ENCODE results near the gene ZBTB16. TPM values are rescaled to one million over a fixed set of nuclear protein-coding genes. Genes with fewer than 3 reads are reported as not detected.

Gene ZBTB16
- total RNA-seq, 1 donor from 2014 or later: 0.54 TPM

- peaks cover 23% of the 10 kb centered on the region for H3K4me1 Mint-ChIP-seq (ENCODE audit: unreplicated experiment)
- no peak overlapping the region for H3K27ac Mint-ChIP-seq (ENCODE audit: unreplicated experiment)
- TF ChIP-seq, protein P1, sequence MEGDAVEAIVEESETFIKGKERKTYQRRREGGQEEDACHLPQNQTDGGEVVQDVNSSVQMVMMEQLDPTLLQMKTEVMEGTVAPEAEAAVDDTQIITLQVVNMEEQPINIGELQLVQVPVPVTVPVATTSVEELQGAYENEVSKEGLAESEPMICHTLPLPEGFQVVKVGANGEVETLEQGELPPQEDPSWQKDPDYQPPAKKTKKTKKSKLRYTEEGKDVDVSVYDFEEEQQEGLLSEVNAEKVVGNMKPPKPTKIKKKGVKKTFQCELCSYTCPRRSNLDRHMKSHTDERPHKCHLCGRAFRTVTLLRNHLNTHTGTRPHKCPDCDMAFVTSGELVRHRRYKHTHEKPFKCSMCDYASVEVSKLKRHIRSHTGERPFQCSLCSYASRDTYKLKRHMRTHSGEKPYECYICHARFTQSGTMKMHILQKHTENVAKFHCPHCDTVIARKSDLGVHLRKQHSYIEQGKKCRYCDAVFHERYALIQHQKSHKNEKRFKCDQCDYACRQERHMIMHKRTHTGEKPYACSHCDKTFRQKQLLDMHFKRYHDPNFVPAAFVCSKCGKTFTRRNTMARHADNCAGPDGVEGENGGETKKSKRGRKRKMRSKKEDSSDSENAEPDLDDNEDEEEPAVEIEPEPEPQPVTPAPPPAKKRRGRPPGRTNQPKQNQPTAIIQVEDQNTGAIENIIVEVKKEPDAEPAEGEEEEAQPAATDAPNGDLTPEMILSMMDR (IDR thresholded peaks at IDR 0.05; ENCODE audit: unreplicated experiment): no peak
- no peak overlapping the region for H3K4me3 Mint-ChIP-seq (ENCODE audit: unreplicated experiment)
- no peak for DNase-seq (ENCODE audit: low spot score)
- peaks cover 4% of the 10 kb centered on the region for H3K27me3 Mint-ChIP-seq (ENCODE audit: unreplicated experiment)
- no peaks in the 10 kb centered on the region for H3K36me3 Mint-ChIP-seq (ENCODE audit: low read depth, unreplicated experiment)
- no peaks in the 10 kb centered on the region for H3K9me3 Mint-ChIP-seq (ENCODE audit: unreplicated experiment)
These were observed 148.9 kb downstream of the ZBTB16 start for GRCh38 chr11:114208377-114208776.

GRCh38 chr11:114209343-114209742, 149.8 kb downstream of the ZBTB16 start:
- DNase-seq (ENCODE audit: low spot score): no peak
- H3K36me3 Mint-ChIP-seq (ENCODE audit: low read depth, unreplicated experiment): no peaks in the 10 kb centered on the region
- TF ChIP-seq, protein P1 (IDR thresholded peaks at IDR 0.05; ENCODE audit: unreplicated experiment): no peak
- no peaks in the 10 kb centered on the region for H3K9me3 Mint-ChIP-seq (ENCODE audit: unreplicated experiment)
- H3K4me1 Mint-ChIP-seq (ENCODE audit: unreplicated experiment): peaks cover 21% of the 10 kb centered on the region
- H3K4me3 Mint-ChIP-seq (ENCODE audit: unreplicated experiment): no peak overlapping the region
- H3K27me3 Mint-ChIP-seq (ENCODE audit: unreplicated experiment): peaks cover 4% of the 10 kb centered on the region
- no peak overlapping the region for H3K27ac Mint-ChIP-seq (ENCODE audit: unreplicated experiment)

DNA sequence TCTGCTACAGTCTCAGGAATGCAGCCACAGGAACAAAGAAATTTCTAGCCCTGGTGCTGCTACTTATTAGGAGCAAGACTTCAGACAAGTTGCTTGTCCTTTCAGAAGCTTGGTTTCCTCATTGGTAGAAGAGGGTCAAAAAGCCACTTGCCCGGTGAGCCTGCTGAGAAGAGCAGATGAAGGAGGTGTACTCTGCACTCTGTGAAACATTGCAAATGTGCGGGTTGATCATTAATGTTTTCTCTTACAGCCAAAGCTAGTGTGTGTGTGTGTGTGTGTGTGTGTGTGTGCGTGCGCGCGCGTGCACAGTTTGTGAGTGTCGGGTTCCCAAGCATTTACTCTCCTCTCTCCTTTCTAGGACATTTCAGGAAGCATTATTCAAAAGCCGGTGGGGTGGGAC, 150.4 kb downstream of the ZBTB16 start:
- no peak overlapping the region for H3K27ac Mint-ChIP-seq (ENCODE audit: unreplicated experiment)
- peaks cover 2% of the 10 kb centered on the region for H3K27me3 Mint-ChIP-seq (ENCODE audit: unreplicated experiment)
- TF ChIP-seq, protein P1 (IDR thresholded peaks at IDR 0.05; ENCODE audit: unreplicated experiment): no peak
- no peaks in the 10 kb centered on the region for H3K9me3 Mint-ChIP-seq (ENCODE audit: unreplicated experiment)
- no peak overlapping the region for H3K4me3 Mint-ChIP-seq (ENCODE audit: unreplicated experiment)
- no peaks in the 10 kb centered on the region for H3K36me3 Mint-ChIP-seq (ENCODE audit: low read depth, unreplicated experiment)
- DNase-seq (ENCODE audit: low spot score): no peak
- H3K4me1 Mint-ChIP-seq (ENCODE audit: unreplicated experiment): peaks cover 21% of the 10 kb centered on the region

DNA sequence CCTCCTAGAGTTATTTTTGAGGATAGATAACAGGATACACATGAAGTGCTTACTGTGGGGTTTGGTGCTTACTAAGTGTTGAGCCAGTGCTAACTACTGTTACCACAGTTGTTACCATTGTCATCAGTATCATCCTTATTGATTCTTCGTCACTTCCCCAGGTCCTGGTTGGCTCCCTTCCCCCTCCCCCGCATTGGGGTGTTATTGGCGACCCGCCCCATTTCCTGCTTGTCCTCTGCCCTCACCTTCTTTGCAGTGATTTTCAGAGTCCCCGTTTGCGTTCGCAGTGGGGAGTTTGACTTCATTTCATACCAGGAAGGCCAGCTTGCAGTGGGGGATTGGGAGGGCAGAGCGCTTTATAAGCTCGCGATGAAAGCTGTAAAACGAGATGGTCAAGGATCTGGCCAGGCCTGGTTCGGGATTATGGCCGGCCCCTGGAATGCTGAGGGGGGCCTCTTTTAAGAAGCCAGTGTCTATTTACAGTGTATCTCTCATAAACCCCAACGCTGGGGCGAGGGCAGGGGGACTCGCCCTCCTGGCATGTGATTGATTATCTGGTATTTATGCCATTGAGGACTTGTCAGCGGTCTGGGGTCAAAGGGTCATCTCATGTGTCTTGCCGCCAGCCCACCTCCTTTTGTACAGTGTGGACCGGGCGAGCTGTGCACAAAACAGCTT, 152.1 kb downstream of the ZBTB16 start:
- Mint-ChIP-seq H3K4me3 (ENCODE audit: unreplicated experiment) (no peak overlapping the region), H3K27ac (ENCODE audit: unreplicated experiment) (no peak overlapping the region), H3K4me1 (ENCODE audit: unreplicated experiment) (peaks cover 21% of the 10 kb centered on the region), H3K36me3 (ENCODE audit: low read depth, unreplicated experiment) (no peaks in the 10 kb centered on the region), H3K27me3 (ENCODE audit: unreplicated experiment) (peaks cover 3% of the 10 kb centered on the region), H3K9me3 (ENCODE audit: unreplicated experiment) (no peaks in the 10 kb centered on the region)
- DNase-seq (ENCODE audit: low spot score): no peak
- TF ChIP-seq, protein P1 (IDR thresholded peaks at IDR 0.05; ENCODE audit: unreplicated experiment): no peak

GRCh38 chr11:114213622-114214021, 154.1 kb downstream of the ZBTB16 start:
- Mint-ChIP-seq H3K9me3 (ENCODE audit: unreplicated experiment) (no peaks in the 10 kb centered on the region), H3K4me3 (ENCODE audit: unreplicated experiment) (no peak overlapping the region), H3K36me3 (ENCODE audit: low read depth, unreplicated experiment) (no peaks in the 10 kb centered on the region), H3K27ac (ENCODE audit: unreplicated experiment) (no peak overlapping the region), H3K27me3 (ENCODE audit: unreplicated experiment) (peaks cover 5% of the 10 kb centered on the region), H3K4me1 (ENCODE audit: unreplicated experiment) (peaks cover 21% of the 10 kb centered on the region)
- DNase-seq (ENCODE audit: low spot score): no peak
- TF ChIP-seq, protein P1 (IDR thresholded peaks at IDR 0.05; ENCODE audit: unreplicated experiment): no peak

Data from endothelial cell (in vitro differentiated cells).